Adrenal gland (tissue), 12 donors: ENCODE measurements around the gene CENPM. TPM values are rescaled to one million over a fixed set of nuclear protein-coding genes. Genes with fewer than 3 reads are reported as not detected.
A peak's percentile ranks its signal among the peaks of the same experiment; 100 is the strongest.

Experiments used
- DNase-seq, 7 donors: peaks; one replicate each; pipeline ENCODE4 v3.0.0-alpha.2; 2019 to 2020
- H3K27ac ChIP-seq, 5 donors: fragments of 200-600 bp; sonication (generic) in 4 of 5; 1 replicate in 3 of 5; 2 replicates in 2 of 5; pipeline versions ENCODE4 v1.5.1 to v1.8.0; 2016 to 2020; ENCODE audit warnings: mild to moderate bottlenecking in 1 of 5
- H3K27me3 ChIP-seq: fragments of 200-600 bp; 2 replicates; pipeline ENCODE4 v1.8.0; 2021
- H3K36me3 ChIP-seq, 2 donors: fragments of 200-600 bp; replicated peaks in 1 of 2; 1 replicate in 1 of 2; 2 replicates in 1 of 2; pipeline versions ENCODE4 v1.5.1 to v1.8.0; 2018 to 2022
- H3K4me1 ChIP-seq, 2 donors: fragments of 200-600 bp; replicated peaks in 1 of 2; 1 replicate in 1 of 2; 2 replicates in 1 of 2; pipeline versions ENCODE4 v1.5.1 to v1.8.0; 2018 to 2021
- H3K4me3 ChIP-seq, 4 donors: fragments of 200-600 bp; sonication (generic) in 3 of 4; one replicate each; pipeline ENCODE4 v1.5.1; 2016 to 2018
- H3K9me3 ChIP-seq, 3 donors: fragments of 200-600 bp; sonication (generic) in 1 of 3; replicated peaks in 1 of 3; 1 replicate in 2 of 3; 2 replicates in 1 of 3; pipeline versions ENCODE4 v1.5.1 to v1.8.0; 2016 to 2021
- CTCF ChIP-seq, 6 experiments: fragments of 450-650 bp in 4 of 6; fragments of 200-600 bp in 2 of 6; sonication (generic) in 1 of 6; IDR thresholded peaks; 1 replicate in 5 of 6; 2 replicates in 1 of 6; pipeline versions ENCODE4 v1.5.1 to v1.8.0; 2016 to 2021; ENCODE audit warnings: antibody characterized with exemption in 6 of 6, mild to moderate bottlenecking in 2 of 6, moderate library complexity in 1 of 6
- POLR2A ChIP-seq, 2 donors: fragments of 450-650 bp; IDR thresholded peaks; one replicate each; pipeline ENCODE4 v1.6.1; 2017; ENCODE audit warnings: antibody characterized with exemption in 2 of 2, mild to moderate bottlenecking in 2 of 2, moderate library complexity in 1 of 2
- WGBS, 4 donors: extraction: QIAGEN DNeasy Blood & Tissue Kit in 2 of 4; methylation state at CpG; one replicate each; pipeline versions ENCODE4 v1.1.5 to v1.1.7; 2013 to 2017; 5-methylcytosine and 5-hydroxymethylcytosine counted together
- intact Hi-C, 2 donors: fragments of 100-400 bp; cut with DNase I; formaldehyde crosslinking; loops; one replicate each; pipeline versions ENCODE4 v1.14.1 to v1.15.0; 2022 to 2023
- polyA plus RNA-seq, 3 donors: library from polyadenylated mRNA; stranded (reverse); fragments of 200-250 nt in 2 of 3; fragments of 350-450 nt in 1 of 3; fragmentation: Illumina TruSeq in 1 of 3; extraction: RNeasy Lipid Tissue Mini Kit (QIAGEN cat#74804) in 1 of 3; gene quantifications; one replicate each; pipeline ENCODE4 v1.2.3, GENCODE V29; 2013 to 2014
- total RNA-seq, 9 donors: library from RNA; depleted of rRNA in 4 of 9; stranded (reverse); fragments of >200 nt in 4 of 9; fragments of 120-200 nt in 1 of 9; fragmentation: NEBNext Ultra II Directional in 1 of 9; extraction: Animal tissue kit (Norgen Biotek cat#: 25700) in 1 of 9; gene quantifications; one replicate each; pipeline versions ENCODE4 v1.1.0 to v1.2.4, GENCODE V29; 2013 to 2023
- donor health status: healthy with polysubstance abuse.
- donor health status: Bipolar disorder and iron deficiency.
- donor health status: DM: yes; HTN: yes; CAD: no.
- donor health status: DM: no; HTN: no; CAD: no.
- donor health status: DM: no; HTN: no; CAD: no.
- donor health status: DM: yes; HTN: yes; CAD: no.

CENPM gene
- total and polyA plus RNA-seq, 12 donors = 0.88 to 9.2 (median 1.7) TPM; not detected in 1

- 0 to 1% (median 1%) methylated on average over 20 to 67 of the region's 67 CpGs; no CpG with 5 or more reads in 1 of the 4 donors for WGBS, 4 donors
- Histone ChIP-seq H3K27me3 (peaks cover 12% of the 10 kb centered on the region), H3K4me3 (peak overlapping the region in 2 of 4 donors; percentile 9 to 79), H3K27ac (peak overlapping the region in 1 of 5 donors; percentile 67), H3K4me1 (peaks cover 31 to 48% of the 10 kb centered on the region in 2 donors), H3K36me3 (no peaks in the 10 kb centered on the region), H3K9me3 (no peaks in the 10 kb centered on the region)
- DNase-seq = no peak
- intact Hi-C loops = no loop called here
- no peak for TF ChIP-seq CTCF (IDR thresholded peaks at IDR 0.05)
- TF ChIP-seq POLR2A (IDR thresholded peaks at IDR 0.05) = no peak
Observed at GRCh38 chr22:41914611-41915034, 32.3 kb downstream of the CENPM start.

GRCh38 chr22:41913842-41914534 lies 33.0 kb downstream of the CENPM start:
- intact Hi-C loops = no loop called here
- Histone ChIP-seq H3K4me1 (peaks cover 26 to 48% of the 10 kb centered on the region in 2 donors), H3K27ac (peak overlapping the region in 3 of 5 donors; percentile 18 to 67 (median 19)), H3K9me3 (no peaks in the 10 kb centered on the region), H3K4me3 (peak overlapping the region in 1 of 4 donors; percentile 79), H3K36me3 (no peaks in the 10 kb centered on the region), H3K27me3 (peaks cover 12% of the 10 kb centered on the region)
- no peak for TF ChIP-seq CTCF (IDR thresholded peaks at IDR 0.05)
- no peak for TF ChIP-seq POLR2A (IDR thresholded peaks at IDR 0.05)
- DNase-seq = peak in 2 of 7 donors; percentile 27 to 50
- WGBS, 4 donors = 0 to 2% (median 2%) methylated on average over 4 to 79 of the region's 79 CpGs

- Histone ChIP-seq H3K4me1 (peaks cover 31 to 48% of the 10 kb centered on the region in 2 donors), H3K27me3 (peaks cover 12% of the 10 kb centered on the region)
- DNase-seq = peak in 6 of 7 donors; percentile 67 to 82 (median 72)
Observed at GRCh38 chr22:41913040-41913719, 33.8 kb downstream of the CENPM start.

More at GRCh38 chr22:41913040-41913719, 33.8 kb downstream of the CENPM start:
- peak overlapping the region in 3 of 5 donors; percentile 19 to 67 (median 55) for H3K27ac ChIP-seq
- 50 to 72% (median 58%) methylated on average over 4 to 11 of the region's 11 CpGs for WGBS, 4 donors
- H3K4me3 ChIP-seq = peak overlapping the region in 1 of 4 donors; percentile 79
- no peaks in the 10 kb centered on the region for H3K9me3 ChIP-seq
- TF ChIP-seq POLR2A (IDR thresholded peaks at IDR 0.05) (no peak), CTCF (IDR thresholded peaks at IDR 0.05) (no peak)
- intact Hi-C loops = no loop called here
- no peaks in the 10 kb centered on the region for H3K36me3 ChIP-seq
